ENCODE measurements around the gene TYSND1.

The TYSND1 gene

DNA sequence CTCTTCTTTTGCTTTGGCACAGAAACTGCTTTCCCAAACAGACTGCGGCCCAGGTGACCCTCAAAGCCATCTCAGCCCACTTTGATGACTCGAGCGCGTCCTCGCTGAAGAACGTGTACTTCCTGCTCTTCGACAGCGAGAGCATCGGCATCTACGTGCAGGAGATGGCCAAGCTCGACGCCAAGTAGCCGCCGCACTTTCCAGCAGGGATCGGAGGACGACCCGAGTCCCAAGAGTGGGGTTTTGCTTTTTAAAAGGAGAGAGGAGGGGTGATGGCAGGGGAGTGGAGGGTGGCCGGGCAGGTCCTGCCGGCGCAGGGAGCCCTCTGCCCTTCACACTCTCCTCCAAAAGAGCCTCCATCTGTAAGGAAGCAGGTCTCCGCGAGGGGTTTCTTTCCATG is 35.0 kb downstream of the TYSND1 start:
- TF ChIP-seq, protein P1, sequence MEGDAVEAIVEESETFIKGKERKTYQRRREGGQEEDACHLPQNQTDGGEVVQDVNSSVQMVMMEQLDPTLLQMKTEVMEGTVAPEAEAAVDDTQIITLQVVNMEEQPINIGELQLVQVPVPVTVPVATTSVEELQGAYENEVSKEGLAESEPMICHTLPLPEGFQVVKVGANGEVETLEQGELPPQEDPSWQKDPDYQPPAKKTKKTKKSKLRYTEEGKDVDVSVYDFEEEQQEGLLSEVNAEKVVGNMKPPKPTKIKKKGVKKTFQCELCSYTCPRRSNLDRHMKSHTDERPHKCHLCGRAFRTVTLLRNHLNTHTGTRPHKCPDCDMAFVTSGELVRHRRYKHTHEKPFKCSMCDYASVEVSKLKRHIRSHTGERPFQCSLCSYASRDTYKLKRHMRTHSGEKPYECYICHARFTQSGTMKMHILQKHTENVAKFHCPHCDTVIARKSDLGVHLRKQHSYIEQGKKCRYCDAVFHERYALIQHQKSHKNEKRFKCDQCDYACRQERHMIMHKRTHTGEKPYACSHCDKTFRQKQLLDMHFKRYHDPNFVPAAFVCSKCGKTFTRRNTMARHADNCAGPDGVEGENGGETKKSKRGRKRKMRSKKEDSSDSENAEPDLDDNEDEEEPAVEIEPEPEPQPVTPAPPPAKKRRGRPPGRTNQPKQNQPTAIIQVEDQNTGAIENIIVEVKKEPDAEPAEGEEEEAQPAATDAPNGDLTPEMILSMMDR (IDR thresholded peaks at IDR 0.05; ENCODE audit: insufficient read depth, low read length): no peak
- no peak for TF ChIP-seq GABPA (IDR thresholded peaks at IDR 0.05; ENCODE audit: low read depth)
- TF ChIP-seq SPI1 (IDR thresholded peaks at IDR 0.05; ENCODE audit: borderline replicate concordance, low read depth): no peak
- TF ChIP-seq, protein P2, sequence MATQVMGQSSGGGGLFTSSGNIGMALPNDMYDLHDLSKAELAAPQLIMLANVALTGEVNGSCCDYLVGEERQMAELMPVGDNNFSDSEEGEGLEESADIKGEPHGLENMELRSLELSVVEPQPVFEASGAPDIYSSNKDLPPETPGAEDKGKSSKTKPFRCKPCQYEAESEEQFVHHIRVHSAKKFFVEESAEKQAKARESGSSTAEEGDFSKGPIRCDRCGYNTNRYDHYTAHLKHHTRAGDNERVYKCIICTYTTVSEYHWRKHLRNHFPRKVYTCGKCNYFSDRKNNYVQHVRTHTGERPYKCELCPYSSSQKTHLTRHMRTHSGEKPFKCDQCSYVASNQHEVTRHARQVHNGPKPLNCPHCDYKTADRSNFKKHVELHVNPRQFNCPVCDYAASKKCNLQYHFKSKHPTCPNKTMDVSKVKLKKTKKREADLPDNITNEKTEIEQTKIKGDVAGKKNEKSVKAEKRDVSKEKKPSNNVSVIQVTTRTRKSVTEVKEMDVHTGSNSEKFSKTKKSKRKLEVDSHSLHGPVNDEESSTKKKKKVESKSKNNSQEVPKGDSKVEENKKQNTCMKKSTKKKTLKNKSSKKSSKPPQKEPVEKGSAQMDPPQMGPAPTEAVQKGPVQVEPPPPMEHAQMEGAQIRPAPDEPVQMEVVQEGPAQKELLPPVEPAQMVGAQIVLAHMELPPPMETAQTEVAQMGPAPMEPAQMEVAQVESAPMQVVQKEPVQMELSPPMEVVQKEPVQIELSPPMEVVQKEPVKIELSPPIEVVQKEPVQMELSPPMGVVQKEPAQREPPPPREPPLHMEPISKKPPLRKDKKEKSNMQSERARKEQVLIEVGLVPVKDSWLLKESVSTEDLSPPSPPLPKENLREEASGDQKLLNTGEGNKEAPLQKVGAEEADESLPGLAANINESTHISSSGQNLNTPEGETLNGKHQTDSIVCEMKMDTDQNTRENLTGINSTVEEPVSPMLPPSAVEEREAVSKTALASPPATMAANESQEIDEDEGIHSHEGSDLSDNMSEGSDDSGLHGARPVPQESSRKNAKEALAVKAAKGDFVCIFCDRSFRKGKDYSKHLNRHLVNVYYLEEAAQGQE (IDR thresholded peaks at IDR 0.05; ENCODE audit: insufficient replicate concordance, low read depth): no peak
- TF ChIP-seq POLR2AphosphoS5 (IDR thresholded peaks at IDR 0.05; ENCODE audit: low read depth): no peak
- Histone ChIP-seq H3K27me3 (ENCODE audit: insufficient read depth, poor library complexity, severe bottlenecking) (no peaks in the 10 kb centered on the region), H3K4me3 (replicated peaks; ENCODE audit: insufficient read depth, low read length) (no peak overlapping the region), H3K27ac (replicated peaks) (no peak overlapping the region)
- DNase-seq (ENCODE audit: low read depth in 1 of 2, low spot score in 1 of 2): no peak

DNA sequence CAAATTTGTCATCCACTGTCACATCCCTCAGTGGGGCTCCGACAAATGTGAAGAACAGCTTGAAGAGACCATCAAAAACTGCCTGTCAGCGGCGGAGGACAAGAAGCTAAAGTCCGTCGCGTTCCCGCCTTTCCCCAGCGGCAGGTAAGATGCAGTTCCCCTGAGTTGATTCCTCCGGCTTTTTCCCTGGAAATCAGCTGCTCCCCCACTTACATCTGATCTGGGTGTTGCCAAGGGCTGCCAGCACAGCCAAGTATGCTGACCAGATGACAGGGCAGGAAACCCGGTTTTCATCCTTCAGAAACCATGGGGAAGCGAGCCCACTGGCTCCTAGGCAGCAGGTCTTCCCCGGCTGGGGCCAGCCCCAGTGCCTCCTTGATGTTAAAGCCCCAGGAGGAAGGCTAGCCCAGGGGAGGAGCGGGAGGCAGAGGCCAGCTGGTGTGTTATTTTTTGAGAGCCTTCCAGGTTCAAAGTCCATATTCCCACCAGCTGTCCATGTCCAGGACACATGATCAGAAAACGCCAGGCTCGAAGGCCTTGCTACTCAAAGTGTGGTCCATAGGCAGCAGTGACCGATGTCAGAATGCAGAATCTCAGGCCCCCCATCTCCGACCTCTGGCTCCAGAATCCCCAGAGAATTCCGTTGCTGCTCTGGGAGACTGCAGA is 37.3 kb downstream of the TYSND1 start:
- H3K4me3 ChIP-seq (replicated peaks; ENCODE audit: insufficient read depth, low read length): no peak overlapping the region
- H3K27me3 ChIP-seq (ENCODE audit: insufficient read depth, poor library complexity, severe bottlenecking): no peaks in the 10 kb centered on the region
- H3K27ac ChIP-seq (replicated peaks): no peak overlapping the region
- DNase-seq (ENCODE audit: low read depth in 1 of 2, low spot score in 1 of 2): no peak
- TF ChIP-seq, protein P1 (IDR thresholded peaks at IDR 0.05; ENCODE audit: insufficient read depth, low read length): no peak
- TF ChIP-seq POLR2AphosphoS5 (IDR thresholded peaks at IDR 0.05; ENCODE audit: low read depth): no peak
- TF ChIP-seq, protein P2 (IDR thresholded peaks at IDR 0.05; ENCODE audit: insufficient replicate concordance, low read depth): no peak

DNA sequence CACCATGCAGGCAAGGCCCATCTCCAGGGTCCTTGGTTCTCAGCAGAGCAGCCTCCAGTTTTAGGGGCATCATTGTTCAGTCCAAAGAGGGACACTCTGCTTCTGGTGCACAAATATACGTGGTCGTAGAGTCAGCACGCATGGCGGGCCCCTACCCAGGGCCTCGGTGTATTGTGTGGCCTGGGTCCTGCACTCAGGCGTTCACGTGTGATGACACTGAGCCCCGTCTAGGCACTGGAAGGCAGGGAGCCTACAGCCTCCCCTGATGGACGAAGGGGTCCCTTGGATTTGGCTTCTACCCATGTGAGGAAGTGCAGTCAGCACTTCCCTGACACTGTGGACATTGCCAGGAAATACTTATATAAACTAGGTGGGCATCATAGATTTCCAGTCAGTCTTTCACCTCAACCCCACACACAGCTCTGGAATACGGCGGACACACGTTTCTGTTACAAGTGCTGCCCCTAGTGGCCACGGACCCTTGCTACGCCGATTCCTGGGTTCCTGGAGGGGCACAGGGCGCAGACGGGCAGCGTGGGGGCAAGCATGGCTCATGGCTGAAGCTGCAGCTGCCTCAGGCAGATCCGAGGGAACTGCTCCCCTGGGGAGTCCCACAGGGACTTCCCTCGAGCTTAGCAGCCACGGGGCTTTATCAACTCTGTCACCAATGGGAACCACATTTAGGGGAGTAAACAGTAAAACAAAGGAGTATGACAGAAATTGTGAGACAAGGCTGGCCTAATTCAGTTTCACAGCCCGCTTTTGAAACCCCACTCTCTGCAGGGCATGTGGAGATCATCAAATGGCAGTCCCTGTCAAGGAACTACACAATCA is 39.3 kb downstream of the TYSND1 start:
- no peak overlapping the region for H3K27ac ChIP-seq (replicated peaks)
- DNase-seq (ENCODE audit: low read depth in 1 of 2, low spot score in 1 of 2): no peak
- H3K4me3 ChIP-seq (replicated peaks; ENCODE audit: insufficient read depth, low read length): no peak overlapping the region
- no peak for TF ChIP-seq POLR2AphosphoS5 (IDR thresholded peaks at IDR 0.05; ENCODE audit: low read depth)
- TF ChIP-seq, protein P2 (IDR thresholded peaks at IDR 0.05; ENCODE audit: insufficient replicate concordance, low read depth): no peak
- TF ChIP-seq, protein P1 (IDR thresholded peaks at IDR 0.05; ENCODE audit: insufficient read depth, low read length): no peak
- TF ChIP-seq SPI1 (IDR thresholded peaks at IDR 0.05; ENCODE audit: borderline replicate concordance, low read depth): no peak
- TF ChIP-seq GABPA (IDR thresholded peaks at IDR 0.05; ENCODE audit: low read depth): no peak
- no peaks in the 10 kb centered on the region for H3K27me3 ChIP-seq (ENCODE audit: insufficient read depth, poor library complexity, severe bottlenecking)
